GM19239 (cell line): ENCODE data around the gene MSMP.

Experiments used
- DNase-seq: peaks from one replicate; pipeline ENCODE4 v3.0.0; 2011; ENCODE audit warnings: low spot score; ENCODE audit not compliant: insufficient read length
- FAIRE-seq: peaks from 2 replicates; lab custom pipeline; 2011; peaks lifted over from hg19 to GRCh38; lab: Jason Lieb, UNC

Gene MSMP

GRCh38 chr9:35748242-35748857, 5.7 kb downstream of the MSMP start:
- peak; percentile 71 for FAIRE-seq
- DNase-seq: no peak

DNA sequence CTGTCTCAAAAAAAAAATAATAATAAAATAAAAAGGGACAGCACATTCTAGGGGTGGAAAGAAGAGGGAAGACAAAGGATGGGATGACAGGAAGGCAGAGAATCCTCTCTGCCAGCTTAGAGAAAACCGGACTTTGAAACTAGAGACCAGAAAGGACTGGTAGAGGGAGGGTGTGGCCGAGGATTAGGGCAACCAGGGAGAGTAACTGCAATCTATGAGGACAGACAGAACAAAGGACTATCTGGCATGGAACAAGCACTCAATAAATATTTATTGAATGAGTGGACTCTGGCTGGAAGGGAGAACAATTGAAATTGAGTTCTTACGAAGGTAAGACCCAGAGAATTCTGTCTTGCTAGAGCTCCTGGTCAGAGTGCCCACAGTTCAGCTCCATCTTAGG, 7.5 kb downstream of the MSMP start:
- no peak for FAIRE-seq

GRCh38 chr9:35745569-35745968, 8.5 kb downstream of the MSMP start:
- FAIRE-seq: no peak

More for the DNA sequence above, 7.5 kb downstream of the MSMP start:
- DNase-seq: no peak

DNA sequence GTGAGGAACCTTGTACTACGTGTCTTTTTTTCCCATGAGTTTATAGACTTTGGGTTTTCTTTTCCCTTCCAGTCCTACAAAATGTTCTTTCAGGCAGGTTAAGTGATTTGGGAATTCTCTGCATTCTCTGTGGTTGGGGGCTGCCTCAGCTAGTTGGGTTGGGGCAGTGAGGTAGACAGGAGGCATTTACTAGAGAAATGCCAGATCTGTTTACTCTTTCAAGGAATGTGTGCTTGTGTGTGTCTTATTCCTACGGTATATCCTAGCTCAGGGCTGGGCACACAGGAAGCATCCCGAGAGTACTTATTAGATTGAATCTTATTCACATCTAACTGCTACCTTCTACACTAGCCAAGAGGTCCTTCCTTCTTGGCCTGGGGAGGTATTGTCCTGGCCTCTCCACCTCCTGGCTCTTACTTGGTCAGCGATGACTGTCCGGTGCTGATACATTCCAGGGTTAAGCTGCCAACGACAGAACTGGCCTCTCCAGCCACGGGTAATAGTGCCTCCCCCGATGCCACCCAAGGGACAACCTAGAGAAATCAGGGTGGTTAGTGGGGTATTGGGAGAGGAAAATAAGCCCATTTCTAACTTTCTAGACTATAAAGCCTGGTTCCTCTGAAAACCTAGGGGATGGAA, 10.1 kb downstream of the MSMP start:
- FAIRE-seq (no peak), DNase-seq (no peak)

More at GRCh38 chr9:35745569-35745968, 8.5 kb downstream of the MSMP start:
- DNase-seq: no peak

GRCh38 chr9:35743452-35743851, 10.6 kb downstream of the MSMP start:
- FAIRE-seq (no peak), DNase-seq (no peak)

GRCh38 chr9:35741740-35742139, 12.3 kb downstream of the MSMP start:
- no peak for FAIRE-seq
- no peak for DNase-seq

DNA sequence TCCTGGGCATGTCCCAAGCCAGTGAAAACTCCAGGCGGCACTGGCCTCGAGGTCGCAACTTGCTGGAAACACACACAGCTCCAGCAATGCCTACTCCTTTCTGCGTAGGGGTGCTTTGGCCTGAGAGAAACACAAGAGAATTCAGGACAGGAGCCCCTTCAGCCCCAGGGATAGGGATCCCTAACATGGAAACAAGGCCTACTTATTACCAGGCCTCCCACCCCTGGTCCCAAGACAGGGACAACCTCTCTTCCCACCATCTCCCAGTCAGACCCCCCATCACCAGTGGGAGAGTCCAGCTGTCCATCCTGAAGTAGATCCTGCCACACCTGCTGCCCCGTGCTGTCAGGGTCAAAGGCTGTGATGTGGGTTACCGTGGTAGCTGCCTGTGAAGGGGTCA, 13.8 kb downstream of the MSMP start:
- no peak for FAIRE-seq
- DNase-seq: no peak

GRCh38 chr9:35738924-35739323, 15.2 kb downstream of the MSMP start:
- FAIRE-seq: no peak
- DNase-seq: no peak

- FAIRE-seq (no peak), DNase-seq (no peak)
Observed at GRCh38 chr9:35738186-35738585, 15.9 kb downstream of the MSMP start.

DNA sequence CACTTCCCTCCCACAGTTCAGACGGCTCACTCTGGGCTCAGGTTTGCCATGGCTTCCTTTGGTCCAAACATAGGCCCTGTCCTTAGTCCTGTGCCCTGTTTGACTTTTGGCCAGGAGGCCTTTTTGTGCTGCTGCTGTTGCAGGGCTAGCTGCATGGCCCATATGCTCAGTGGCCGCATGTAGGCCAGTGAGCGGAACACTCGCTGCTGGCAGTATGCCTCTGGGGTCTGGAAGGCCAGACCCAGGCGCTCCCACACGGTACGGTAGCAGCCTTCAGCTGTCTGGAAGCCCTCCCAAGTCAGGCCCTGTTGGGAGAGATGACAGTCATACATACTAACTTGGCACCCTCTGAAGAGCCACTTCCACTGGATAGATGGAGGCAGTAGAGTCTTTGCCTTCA, 16.9 kb downstream of the MSMP start:
- no peak for DNase-seq
- no peak for FAIRE-seq

- FAIRE-seq: peak; percentile 87
- peak; percentile 58 for DNase-seq
Observed at GRCh38 chr9:35736201-35736633, 17.9 kb downstream of the MSMP start.

- DNase-seq (no peak), FAIRE-seq (no peak)
Observed at GRCh38 chr9:35734096-35734495, 20.0 kb downstream of the MSMP start.

- DNase-seq (no peak), FAIRE-seq (peak; percentile 70)
Observed at GRCh38 chr9:35732800-35733541, 21.1 kb downstream of the MSMP start.

DNA sequence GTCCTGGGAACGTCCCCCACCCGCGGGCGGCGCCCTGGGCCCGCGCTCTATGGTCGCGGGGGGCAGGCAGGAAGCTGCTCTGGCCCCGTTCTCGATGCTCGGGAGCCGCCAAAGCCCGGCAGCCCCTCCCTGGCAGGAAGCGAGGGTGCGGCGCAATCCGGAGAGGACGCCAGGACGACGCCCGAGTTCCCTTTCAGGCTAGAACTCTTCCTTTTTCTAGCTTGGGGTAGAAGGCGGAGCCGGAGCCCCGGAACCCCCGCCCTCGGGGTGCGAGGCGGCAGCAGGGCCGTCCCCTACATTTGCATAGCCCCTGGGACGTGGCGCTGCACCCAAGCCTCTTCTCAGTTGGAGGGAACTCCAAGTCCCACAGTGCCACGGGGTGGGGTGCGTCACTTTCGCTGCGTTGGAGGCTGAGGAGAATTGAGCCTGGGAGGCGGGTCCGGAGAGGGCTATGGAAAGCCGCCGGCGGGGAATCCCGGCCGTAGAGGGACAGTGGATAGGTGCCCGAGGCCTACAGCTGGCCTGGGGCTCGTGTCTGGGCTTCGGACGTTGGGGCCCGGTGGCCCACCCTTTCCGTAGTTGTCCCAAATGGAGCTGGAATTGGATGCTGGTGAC, 21.8 kb downstream of the MSMP start, which contains the start of the genes CREB3 and TLN1:
CREB3 (plus strand) TSS at position 482 of the 615 bp plus-strand sequence; CDS start at position 589, 107 bp downstream.
TLN1 (minus strand) TSS at position 11 of the 615 bp plus-strand sequence. CDS start 6,501 bp downstream, outside the sequence.
- peak; percentile 93 for DNase-seq
- peak; percentile 95 for FAIRE-seq

DNA sequence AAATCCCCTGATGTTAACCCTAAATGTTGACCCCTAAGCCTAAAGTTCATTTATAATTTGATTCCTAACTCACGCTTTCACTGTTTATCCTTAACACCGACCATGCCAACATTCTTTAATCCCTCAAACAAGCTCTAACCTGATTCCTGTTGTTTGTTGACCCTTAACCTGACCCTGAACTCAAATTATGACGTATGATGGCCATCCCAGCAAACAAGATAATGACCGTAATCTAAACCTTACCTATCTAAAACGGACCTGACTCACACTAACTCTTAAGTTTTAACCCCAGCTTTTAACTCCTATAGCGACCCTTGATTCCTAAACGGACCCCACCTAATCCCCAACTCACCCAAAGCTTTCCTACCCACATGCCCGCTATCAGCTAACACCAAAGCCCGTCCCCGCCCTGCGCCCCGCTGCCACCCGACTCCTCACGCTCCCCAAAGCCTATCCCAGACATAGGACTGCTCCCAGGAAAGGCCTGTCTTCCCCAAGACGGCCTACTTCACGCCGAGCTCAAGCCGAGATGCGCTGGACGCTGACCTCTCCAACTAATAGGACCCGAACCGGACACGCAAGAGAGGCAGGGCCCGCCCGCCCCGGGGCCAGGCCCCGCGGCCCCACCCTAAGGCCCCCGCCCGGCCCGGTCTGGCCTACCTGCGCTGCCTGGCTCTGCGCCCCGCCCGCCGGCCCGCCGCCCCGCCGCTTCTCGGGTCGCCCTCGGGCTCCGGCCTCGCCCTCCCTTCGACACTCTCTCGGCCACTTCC, 22.5 kb downstream of the MSMP start:
- no peak for DNase-seq
- no peak for FAIRE-seq

- DNase-seq: no peak
- no peak for FAIRE-seq
Observed at GRCh38 chr9:35730486-35730854, 23.6 kb downstream of the MSMP start.

DNA sequence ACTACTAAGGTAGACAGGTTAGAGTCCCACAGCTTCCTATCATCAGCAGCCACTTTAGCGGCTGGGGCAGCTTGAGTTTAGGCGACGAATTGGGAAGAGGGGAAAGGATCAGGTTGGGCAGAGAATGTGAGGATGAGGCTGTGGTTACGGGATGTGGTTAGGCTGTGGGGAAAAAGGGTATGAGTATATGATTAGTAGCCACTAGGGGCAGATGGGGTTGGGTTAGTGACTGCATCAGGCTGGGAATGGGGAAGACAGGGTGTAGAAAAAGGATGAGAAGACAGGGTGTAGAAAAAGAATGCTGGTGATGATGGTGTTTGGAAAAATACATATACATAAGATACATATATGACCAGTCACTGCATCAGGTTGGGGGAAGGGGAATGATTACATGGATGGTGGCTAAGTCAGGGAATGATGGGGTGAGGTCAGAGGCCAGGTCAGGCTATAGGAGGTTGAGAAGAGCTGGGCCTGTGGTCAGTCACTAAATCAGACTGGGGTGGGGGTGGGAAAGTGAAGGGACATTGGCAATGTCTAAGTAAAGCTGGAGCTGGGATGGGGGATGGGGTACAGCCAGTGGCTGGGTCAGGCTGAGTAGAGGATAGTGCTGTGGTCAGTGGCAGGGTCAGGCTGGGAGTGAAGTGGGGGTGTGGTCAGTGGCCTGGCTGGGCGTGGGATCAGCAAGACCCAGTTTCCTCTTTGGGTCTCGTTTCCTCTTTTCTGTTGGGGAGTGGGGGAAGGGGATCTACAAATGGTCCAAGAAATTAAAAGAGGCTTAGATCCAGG, 24.2 kb downstream of the MSMP start:
- FAIRE-seq (peak; percentile 61), DNase-seq (no peak)

GRCh38 chr9:35729101-35729500, 25.0 kb downstream of the MSMP start:
- DNase-seq (no peak), FAIRE-seq (no peak)
